KOPT-K1 (cell line): ENCODE measurements around the gene OR1L8.
"Not testable (repeated sequence)": the region's sequence is repeated elsewhere in the genome, so short reads cannot be mapped to it uniquely, and the experiment has no call there.

ENCODE experiments used
- H3K27ac ChIP-seq: fragments of 200-600 bp; sonication (generic); 2 replicates; pipeline ENCODE4 v1.5.1; 2016; ENCODE audit warnings: antibody characterized with exemption, mild to moderate bottlenecking, low read depth, low read length; ENCODE audit not compliant: poor library complexity, severe bottlenecking
- H3K36me3 ChIP-seq: fragments of 200-600 bp; sonication (generic); 2 replicates; pipeline ENCODE4 v1.5.1; 2017; ENCODE audit warnings: antibody characterized with exemption, mild to moderate bottlenecking, low read length, moderate library complexity; ENCODE audit not compliant: insufficient read depth
- H3K9me3 ChIP-seq: fragments of 200-600 bp; sonication (generic); 2 replicates; pipeline ENCODE4 v1.5.1; 2017; ENCODE audit warnings: antibody characterized with exemption, low read length, mild to moderate bottlenecking; ENCODE audit not compliant: insufficient read depth, poor library complexity, severe bottlenecking

Gene OR1L8

GRCh38 chr9:122537066-122537465 is 46.1 kb downstream of the OR1L8 start:
- H3K9me3 ChIP-seq, H3K36me3 ChIP-seq, H3K27ac ChIP-seq: not testable (repeated sequence)

GRCh38 chr9:122536134-122536533 is 47.0 kb downstream of the OR1L8 start:
- no peaks in the 10 kb centered on the region for H3K9me3 ChIP-seq
- no peaks in the 10 kb centered on the region for H3K36me3 ChIP-seq
- no peak overlapping the region for H3K27ac ChIP-seq

DNA sequence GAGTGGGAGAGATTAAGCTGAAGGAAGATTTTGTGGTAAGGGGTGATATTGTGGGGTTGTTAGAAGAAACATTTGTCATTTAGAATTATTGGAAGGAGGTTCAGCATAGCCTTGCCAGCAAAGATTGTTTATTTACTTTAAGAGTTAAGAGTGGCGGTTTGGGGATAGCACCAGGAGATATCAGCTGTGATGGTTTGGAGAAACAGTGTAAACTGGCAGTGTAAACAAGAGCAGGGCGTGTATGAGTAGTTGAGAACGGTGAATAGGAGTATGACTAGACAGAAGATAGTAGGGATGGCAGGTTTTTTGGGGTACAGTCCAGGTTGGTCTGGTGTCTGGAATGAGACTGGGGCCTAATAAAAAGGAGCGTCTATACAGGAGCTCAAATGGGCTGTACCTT is 52.0 kb downstream of the OR1L8 start:
- H3K27ac ChIP-seq, H3K36me3 ChIP-seq, H3K9me3 ChIP-seq: not testable (repeated sequence)

DNA sequence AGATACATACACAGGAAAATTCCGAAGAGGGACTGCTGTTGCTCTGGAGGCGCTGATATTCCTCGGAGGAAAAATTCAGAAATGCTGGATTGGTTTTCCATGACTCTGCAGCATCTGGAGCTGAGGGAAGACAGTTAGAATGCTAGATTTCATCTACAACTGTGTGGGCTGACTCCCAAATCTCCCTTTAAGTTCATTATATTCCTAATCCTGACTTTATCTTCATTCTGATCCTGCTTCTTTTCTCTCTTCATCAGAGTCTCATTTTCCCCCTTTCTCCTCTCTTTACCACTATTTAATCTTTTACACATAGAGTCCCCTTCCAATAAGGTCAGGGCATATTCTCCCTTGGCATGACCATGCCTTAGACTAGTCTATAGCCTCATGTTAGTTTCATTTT is 56.0 kb downstream of the OR1L8 start, which contains the start of gene OR1N1:
OR1N1 (minus strand) TSS at position 101 of the 400 bp plus-strand sequence; CDS start at position 101, 0 bp downstream.
- H3K27ac ChIP-seq, result no peak within 1 kb of the TSS
- no peaks in the 10 kb centered on the region for H3K9me3 ChIP-seq
- H3K36me3 ChIP-seq, result no peaks in the 10 kb centered on the region

DNA sequence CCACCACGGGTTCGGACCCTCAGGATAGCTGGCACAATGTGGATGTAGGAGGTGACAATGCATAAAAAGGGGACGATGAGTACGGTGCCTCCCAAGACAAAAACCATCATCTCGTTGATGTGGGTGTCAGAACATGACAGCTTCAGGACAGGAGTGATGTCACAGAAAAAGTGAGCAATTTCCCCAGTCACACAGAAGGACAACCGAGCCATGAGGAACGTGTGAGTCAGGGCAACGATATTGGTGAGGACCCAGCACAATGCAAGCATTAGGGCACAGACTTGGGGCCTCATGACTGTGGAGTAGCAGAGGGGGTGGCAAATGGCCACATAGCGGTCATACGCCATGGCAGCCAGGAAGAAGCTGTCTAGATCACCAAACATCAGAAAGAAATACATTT is 56.6 kb downstream of the OR1L8 start:
- Histone ChIP-seq H3K9me3 (no peaks in the 10 kb centered on the region), H3K27ac (no peak overlapping the region), H3K36me3 (no peaks in the 10 kb centered on the region)

GRCh38 chr9:122519376-122519775 is 63.8 kb downstream of the OR1L8 start:
- Histone ChIP-seq H3K36me3 (no peaks in the 10 kb centered on the region), H3K9me3 (no peaks in the 10 kb centered on the region), H3K27ac (no peak overlapping the region)

DNA sequence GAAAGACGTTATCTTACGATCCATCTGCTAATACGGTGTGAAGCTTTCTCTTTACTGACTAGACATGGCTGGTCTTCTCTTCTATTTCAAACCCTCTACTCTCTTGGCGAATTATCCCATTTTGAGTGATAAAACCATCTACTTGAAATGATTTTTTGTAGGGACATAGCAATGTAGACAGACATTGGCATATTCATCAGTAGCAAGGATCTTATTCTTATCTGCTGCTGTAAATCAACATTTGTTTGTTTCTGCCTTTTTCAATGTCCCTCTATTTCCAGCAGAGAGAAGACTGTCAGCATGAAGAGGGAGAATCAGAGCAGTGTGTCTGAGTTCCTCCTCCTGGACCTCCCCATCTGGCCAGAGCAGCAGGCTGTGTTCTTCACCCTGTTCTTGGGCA is 64.3 kb downstream of the OR1L8 start, which contains the start of gene OR1J4:
OR1J4 (plus strand) TSS at position 301 of the 400 bp plus-strand sequence; CDS start at position 301, 0 bp downstream.
- H3K9me3 ChIP-seq, result no peaks in the 10 kb centered on the region
- H3K36me3 ChIP-seq, result no peaks in the 10 kb centered on the region
- no peak within 1 kb of the TSS for H3K27ac ChIP-seq

DNA sequence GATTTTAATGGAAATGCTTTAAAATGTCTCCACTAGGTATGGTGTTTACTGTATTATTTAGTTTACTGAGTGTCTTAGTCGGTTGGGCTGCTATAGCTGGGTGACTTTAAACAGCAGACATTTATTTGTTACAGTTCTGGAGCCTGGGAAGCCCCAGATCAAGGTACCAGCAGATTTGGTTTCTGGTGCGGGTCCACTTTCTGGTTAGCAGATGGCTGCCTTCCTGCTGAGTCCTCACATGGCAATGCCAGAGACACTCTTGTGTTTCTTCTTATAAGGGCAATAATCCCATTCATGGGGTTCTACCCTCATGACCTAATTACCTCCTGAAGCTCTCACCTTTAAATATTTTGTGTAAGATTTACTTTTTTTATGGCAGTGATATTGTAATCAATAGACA is 65.0 kb downstream of the OR1L8 start:
- Histone ChIP-seq H3K36me3 (no peaks in the 10 kb centered on the region), H3K9me3 (no peaks in the 10 kb centered on the region), H3K27ac (no peak overlapping the region)
